Occipital lobe (tissue), 2 donors: ENCODE data around the gene RBM26. TPM values are rescaled to one million over a fixed set of nuclear protein-coding genes. Genes with fewer than 3 reads are reported as not detected.

ENCODE experiments used
- DNase-seq: peaks from one replicate; lab custom pipeline; 2025; lab: John Stamatoyannopoulos, UW
- total RNA-seq: library from RNA; depleted of rRNA; stranded (reverse); fragments of >200 nt; gene quantifications from one replicate; pipeline ENCODE4 v1.2.3, GENCODE V29; 2014

Gene RBM26
- 79.5 TPM for total RNA-seq

GRCh38 chr13:79405831-79406596 lies at the start of gene RBM26:
Gene RBM26, minus strand, starts transcription at chr13:79406255. Its CDS starts 481 bp downstream, at chr13:79405774.
- peak; percentile 77 for DNase-seq

GRCh38 chr13:79455331-79455730 lies 49.3 kb upstream of the RBM26 start:
- DNase-seq, result no peak

- DNase-seq, result no peak
These were observed 46.3 kb upstream of the RBM26 start for GRCh38 chr13:79452239-79452913.

- no peak for DNase-seq
These were observed 45.5 kb upstream of the RBM26 start for GRCh38 chr13:79451500-79451962.

- DNase-seq, result no peak
These were observed 44.1 kb upstream of the RBM26 start for GRCh38 chr13:79450110-79450509.

- DNase-seq, result no peak
These were observed 42.4 kb upstream of the RBM26 start for GRCh38 chr13:79448413-79448812.

GRCh38 chr13:79447741-79448140 lies 41.7 kb upstream of the RBM26 start:
- no peak for DNase-seq

- no peak for DNase-seq
These were observed 41.1 kb upstream of the RBM26 start for GRCh38 chr13:79447141-79447540.

GRCh38 chr13:79445968-79446645 lies 40.1 kb upstream of the RBM26 start:
- DNase-seq, result no peak

- no peak for DNase-seq
These were observed 36.7 kb upstream of the RBM26 start for GRCh38 chr13:79442706-79443105.

- DNase-seq, result no peak
These were observed 36.2 kb upstream of the RBM26 start for GRCh38 chr13:79442221-79442620.

GRCh38 chr13:79440958-79441528 lies 35.0 kb upstream of the RBM26 start:
- no peak for DNase-seq

- DNase-seq, result no peak
These were observed 33.2 kb upstream of the RBM26 start for GRCh38 chr13:79439275-79439674.

GRCh38 chr13:79435561-79435990 lies 29.5 kb upstream of the RBM26 start:
- DNase-seq, result no peak

GRCh38 chr13:79434556-79434955 lies 28.5 kb upstream of the RBM26 start:
- no peak for DNase-seq

GRCh38 chr13:79432992-79433391 lies 26.9 kb upstream of the RBM26 start:
- DNase-seq, result peak; percentile 53

GRCh38 chr13:79432086-79432485 lies 26.0 kb upstream of the RBM26 start:
- DNase-seq, result no peak

GRCh38 chr13:79429309-79429708 lies 23.3 kb upstream of the RBM26 start:
- DNase-seq, result no peak

- DNase-seq, result no peak
These were observed 21.8 kb upstream of the RBM26 start for GRCh38 chr13:79427883-79428282.

GRCh38 chr13:79427265-79427664 lies 21.2 kb upstream of the RBM26 start:
- no peak for DNase-seq

- no peak for DNase-seq
These were observed 18.0 kb upstream of the RBM26 start for GRCh38 chr13:79423801-79424642.
